Measurements from ENCODE around the gene EDEM3. TPM values are rescaled to one million over a fixed set of nuclear protein-coding genes. Genes with fewer than 3 reads are reported as not detected.

The EDEM3 gene
- total RNA-seq, 1 experiment from 2014 or later, result 14.0 TPM

DNA sequence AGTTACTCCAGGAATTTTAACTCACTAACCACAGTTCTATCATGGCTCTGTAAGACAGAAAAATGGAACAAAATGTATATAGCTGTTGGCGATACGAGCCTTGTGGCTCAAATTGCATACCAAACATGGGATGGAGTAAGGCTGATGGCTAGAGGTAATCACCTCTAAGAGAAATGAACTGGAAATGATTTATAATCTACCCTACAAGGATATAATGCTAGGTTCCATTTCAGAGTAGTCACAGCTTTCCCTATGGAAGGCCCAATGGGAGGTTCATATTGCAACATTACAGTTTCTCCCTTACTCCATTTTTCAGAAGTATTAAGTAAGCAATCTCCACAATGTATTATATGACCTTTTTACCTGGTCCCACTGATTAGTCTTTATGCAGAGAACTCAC, 61.6 kb downstream of the EDEM3 start:
- Histone ChIP-seq H4K5ac (ENCODE audit: insufficient read length, low read depth, low read length) (no peak overlapping the region), H3K14ac (ENCODE audit: insufficient read depth, low read length) (no peak overlapping the region), H3K56ac (ENCODE audit: insufficient read length, low read depth, low read length) (no peak overlapping the region), H3K4ac (ENCODE audit: low read depth, low read length) (no peak overlapping the region), H2BK20ac (ENCODE audit: low read depth, low read length, poor library complexity, severe bottlenecking) (no peak overlapping the region), H3K9ac (ENCODE audit: extremely low read depth, insufficient read length, low read length) (no peak overlapping the region), H2BK12ac (ENCODE audit: insufficient read length, low read depth, low read length) (no peak overlapping the region), H3K27me3 (ENCODE audit: insufficient read depth, low read length) (no peaks in the 10 kb centered on the region), H2BK15ac (ENCODE audit: low read depth, low read length) (no peak overlapping the region), H3T11ph (ENCODE audit: low read length) (no peak overlapping the region), H3K4me1 (ENCODE audit: insufficient read depth, low read length) (no peaks in the 10 kb centered on the region), H2AFZ (ENCODE audit: low read length) (no peak overlapping the region), H2BK5ac (ENCODE audit: insufficient read length, low read length) (no peak overlapping the region), H2AK5ac (ENCODE audit: insufficient read length, low read length) (no peak overlapping the region), H3K9me3 (ENCODE audit: control insufficient read depth, low read depth, low read length) (no peaks in the 10 kb centered on the region), H3K23ac (ENCODE audit: insufficient read length, low read depth, low read length) (no peak overlapping the region), H2BK120ac (ENCODE audit: low read depth, low read length, poor library complexity, severe bottlenecking) (no peak overlapping the region), H3K4me2 (ENCODE audit: insufficient read depth, insufficient read length, low read length) (no peak overlapping the region), H4K91ac (ENCODE audit: insufficient read length, low read depth, low read length) (no peak overlapping the region), H4K8ac (replicated peaks; ENCODE audit: insufficient read length, low read depth, low read length) (no peak overlapping the region), H3K27ac (ENCODE audit: insufficient read length, low read depth, low read length) (no peak overlapping the region), H4K20me1 (ENCODE audit: control insufficient read depth, insufficient read depth, insufficient read length) (no peaks in the 10 kb centered on the region), H3K79me2 (ENCODE audit: insufficient read depth, low read length) (no peaks in the 10 kb centered on the region), H3K18ac (ENCODE audit: insufficient read length, low read depth, low read length) (no peak overlapping the region), H3K79me1 (ENCODE audit: insufficient read depth, low read depth, low read length, poor library complexity, severe bottlenecking) (no peaks in the 10 kb centered on the region), H3K23me2 (ENCODE audit: insufficient read length, low read depth, low read length, poor library complexity, severe bottlenecking) (no peaks in the 10 kb centered on the region)
- WGBS (ENCODE audit: extremely low coverage, insufficient read length, low lambda C conversion rate), result no CpG with 5 or more reads among the region's 2 CpGs
- Mint-ChIP-seq H3K27me3 (ENCODE audit: low read depth) (no peaks in the 10 kb centered on the region), H3K4me3 (no peak overlapping the region), H3K36me3 (ENCODE audit: insufficient read depth in 1 of 3, low read depth in 3 of 3) (no peaks in the 10 kb centered on the region), H3K4me1 (peaks cover 15 to 19% of the 10 kb centered on the region in 2 experiments), H3K27ac (no peak overlapping the region), H3K9me3 (no peaks in the 10 kb centered on the region)
- DNase-seq, result no peak
- TF ChIP-seq, protein P1, sequence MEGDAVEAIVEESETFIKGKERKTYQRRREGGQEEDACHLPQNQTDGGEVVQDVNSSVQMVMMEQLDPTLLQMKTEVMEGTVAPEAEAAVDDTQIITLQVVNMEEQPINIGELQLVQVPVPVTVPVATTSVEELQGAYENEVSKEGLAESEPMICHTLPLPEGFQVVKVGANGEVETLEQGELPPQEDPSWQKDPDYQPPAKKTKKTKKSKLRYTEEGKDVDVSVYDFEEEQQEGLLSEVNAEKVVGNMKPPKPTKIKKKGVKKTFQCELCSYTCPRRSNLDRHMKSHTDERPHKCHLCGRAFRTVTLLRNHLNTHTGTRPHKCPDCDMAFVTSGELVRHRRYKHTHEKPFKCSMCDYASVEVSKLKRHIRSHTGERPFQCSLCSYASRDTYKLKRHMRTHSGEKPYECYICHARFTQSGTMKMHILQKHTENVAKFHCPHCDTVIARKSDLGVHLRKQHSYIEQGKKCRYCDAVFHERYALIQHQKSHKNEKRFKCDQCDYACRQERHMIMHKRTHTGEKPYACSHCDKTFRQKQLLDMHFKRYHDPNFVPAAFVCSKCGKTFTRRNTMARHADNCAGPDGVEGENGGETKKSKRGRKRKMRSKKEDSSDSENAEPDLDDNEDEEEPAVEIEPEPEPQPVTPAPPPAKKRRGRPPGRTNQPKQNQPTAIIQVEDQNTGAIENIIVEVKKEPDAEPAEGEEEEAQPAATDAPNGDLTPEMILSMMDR (conservative IDR thresholded peaks at IDR 0.05), result no peak
